ENCODE measurements around the gene PRDM16. TPM values are rescaled to one million over a fixed set of nuclear protein-coding genes. Genes with fewer than 3 reads are reported as not detected.

The PRDM16 gene
- total and polyA plus RNA-seq, 4 donors: 0.05 to 0.67 (median 0.19) TPM

DNA sequence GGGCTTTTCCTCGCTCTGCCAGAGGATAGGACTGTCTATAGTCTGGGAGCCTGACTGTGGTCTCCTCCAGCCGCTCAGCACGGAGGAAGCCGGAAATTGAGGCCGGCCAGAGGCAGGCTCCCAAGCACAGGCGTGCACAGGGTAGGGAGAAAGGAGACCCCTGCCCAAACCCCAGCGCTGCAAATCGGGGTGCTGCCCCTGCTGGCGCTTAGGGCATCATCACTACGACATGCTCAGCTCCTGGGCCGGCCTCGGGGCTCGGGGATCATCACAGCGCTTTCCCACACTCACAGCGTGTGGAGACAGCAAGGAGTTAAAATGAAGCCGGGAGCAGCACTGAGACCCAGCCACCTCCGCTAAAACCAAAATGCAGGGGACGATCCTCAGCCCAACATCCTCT, 322.7 kb downstream of the PRDM16 start:
- Histone ChIP-seq H3K9me3 (ENCODE audit: control insufficient read depth in 4 of 4, low read length in 3 of 4) (no peaks in the 10 kb centered on the region), H3K27me3 (ENCODE audit: control insufficient read depth in 4 of 4, insufficient read depth in 4 of 4, low read length in 3 of 4) (peaks cover 0 to 20% (median 15%) of the 10 kb centered on the region in 4 donors), H3K36me3 (ENCODE audit: control insufficient read depth in 4 of 4, insufficient read depth in 3 of 4, low read depth in 1 of 4, low read length in 3 of 4) (no peaks in the 10 kb centered on the region), H3K4me3 (ENCODE audit: low read depth in 1 of 3, low read length in 3 of 3) (no peak overlapping the region), H3K9ac (ENCODE audit: low read depth in 1 of 2, low read length in 2 of 2) (no peak overlapping the region), H3K27ac (ENCODE audit: low read depth in 1 of 2, low read length in 2 of 2) (no peak overlapping the region), H3K4me1 (ENCODE audit: control insufficient read depth in 4 of 4, insufficient read depth in 4 of 4, low read length in 3 of 4) (peaks cover 0 to 4% (median 0%) of the 10 kb centered on the region in 4 donors)
- TF ChIP-seq REST (IDR thresholded peaks at IDR 0.05) (no peak), RAD21 (IDR thresholded peaks at IDR 0.05) (no peak), RXRA (IDR thresholded peaks at IDR 0.05) (no peak), FOXA1 (IDR thresholded peaks at IDR 0.05) (no peak), GABPA (IDR thresholded peaks at IDR 0.05 in 1 of 2, conservative IDR thresholded peaks at IDR 0.05 in 1 of 2) (no peak), SP1 (IDR thresholded peaks at IDR 0.05) (no peak), YY1 (IDR thresholded peaks at IDR 0.05) (no peak), CTCF (IDR thresholded peaks at IDR 0.05; ENCODE audit: low read depth, low read length, missing input control) (no peak), JUND (IDR thresholded peaks at IDR 0.05) (no peak), HNF4G (IDR thresholded peaks at IDR 0.05) (no peak), EGR1 (IDR thresholded peaks at IDR 0.05; ENCODE audit: low read depth in 2 of 2) (no peak), NR2F2 (IDR thresholded peaks at IDR 0.05) (no peak), FOXA2 (IDR thresholded peaks at IDR 0.05) (no peak), TAF1 (conservative IDR thresholded peaks at IDR 0.05) (no peak), HNF4A (conservative IDR thresholded peaks at IDR 0.05) (no peak)
- TF ChIP-seq, protein P1, sequence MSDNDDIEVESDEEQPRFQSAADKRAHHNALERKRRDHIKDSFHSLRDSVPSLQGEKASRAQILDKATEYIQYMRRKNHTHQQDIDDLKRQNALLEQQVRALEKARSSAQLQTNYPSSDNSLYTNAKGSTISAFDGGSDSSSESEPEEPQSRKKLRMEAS (IDR thresholded peaks at IDR 0.05): no peak
- TF ChIP-seq, protein P2, sequence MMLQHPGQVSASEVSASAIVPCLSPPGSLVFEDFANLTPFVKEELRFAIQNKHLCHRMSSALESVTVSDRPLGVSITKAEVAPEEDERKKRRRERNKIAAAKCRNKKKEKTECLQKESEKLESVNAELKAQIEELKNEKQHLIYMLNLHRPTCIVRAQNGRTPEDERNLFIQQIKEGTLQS (IDR thresholded peaks at IDR 0.05): no peak
- TF ChIP-seq, protein P3, sequence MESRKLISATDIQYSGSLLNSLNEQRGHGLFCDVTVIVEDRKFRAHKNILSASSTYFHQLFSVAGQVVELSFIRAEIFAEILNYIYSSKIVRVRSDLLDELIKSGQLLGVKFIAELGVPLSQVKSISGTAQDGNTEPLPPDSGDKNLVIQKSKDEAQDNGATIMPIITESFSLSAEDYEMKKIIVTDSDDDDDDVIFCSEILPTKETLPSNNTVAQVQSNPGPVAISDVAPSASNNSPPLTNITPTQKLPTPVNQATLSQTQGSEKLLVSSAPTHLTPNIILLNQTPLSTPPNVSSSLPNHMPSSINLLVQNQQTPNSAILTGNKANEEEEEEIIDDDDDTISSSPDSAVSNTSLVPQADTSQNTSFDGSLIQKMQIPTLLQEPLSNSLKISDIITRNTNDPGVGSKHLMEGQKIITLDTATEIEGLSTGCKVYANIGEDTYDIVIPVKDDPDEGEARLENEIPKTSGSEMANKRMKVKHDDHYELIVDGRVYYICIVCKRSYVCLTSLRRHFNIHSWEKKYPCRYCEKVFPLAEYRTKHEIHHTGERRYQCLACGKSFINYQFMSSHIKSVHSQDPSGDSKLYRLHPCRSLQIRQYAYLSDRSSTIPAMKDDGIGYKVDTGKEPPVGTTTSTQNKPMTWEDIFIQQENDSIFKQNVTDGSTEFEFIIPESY (IDR thresholded peaks at IDR 0.05): no peak
- 50% methylated on average over 18 of the region's 18 CpGs for WGBS
- no peak for DNase-seq (ENCODE audit: low spot score)
